Activated CD4-positive, alpha-beta T cell treated with anti-CD3 and anti-CD28 coated beads, Interleukin-2, amount 50 U/mL, for 16 hours (primary cell): ENCODE measurements around the gene MEF2D.
A peak's percentile ranks its signal among the peaks of the same experiment; 100 is the strongest.

ENCODE experiments used
- DNase-seq: peaks from one replicate; pipeline ENCODE4 v3.0.0-alpha.2; 2020

MEF2D gene

GRCh38 chr1:156523801-156524480 lies 23.4 kb upstream of the MEF2D start:
- no peak for DNase-seq

- DNase-seq = no peak
Measured at GRCh38 chr1:156522443-156522970, 21.9 kb upstream of the MEF2D start.

- no peak for DNase-seq
Measured at GRCh38 chr1:156517748-156518147, 17.2 kb upstream of the MEF2D start.

- DNase-seq = no peak
Measured at GRCh38 chr1:156516821-156517220, 16.2 kb upstream of the MEF2D start.

- DNase-seq = no peak
Measured at GRCh38 chr1:156515956-156516355, 15.4 kb upstream of the MEF2D start.

GRCh38 chr1:156513185-156513584 lies 12.6 kb upstream of the MEF2D start:
- no peak for DNase-seq

- peak; percentile 82 for DNase-seq
Measured at GRCh38 chr1:156511644-156512043, 11.1 kb upstream of the MEF2D start.

- DNase-seq = no peak
Measured at GRCh38 chr1:156510709-156511108, 10.1 kb upstream of the MEF2D start.

GRCh38 chr1:156509424-156510034 lies 9.0 kb upstream of the MEF2D start:
- DNase-seq = no peak

- no peak for DNase-seq
Measured at GRCh38 chr1:156508955-156509234, 8.3 kb upstream of the MEF2D start.

- no peak for DNase-seq
Measured at GRCh38 chr1:156508205-156508954, 7.8 kb upstream of the MEF2D start.

GRCh38 chr1:156506450-156506849 lies 5.9 kb upstream of the MEF2D start:
- DNase-seq = no peak

- DNase-seq = no peak
Measured at GRCh38 chr1:156505679-156506298, 5.2 kb upstream of the MEF2D start.

- DNase-seq = peak; percentile 98
Measured at GRCh38 chr1:156504821-156505678, 4.5 kb upstream of the MEF2D start.

GRCh38 chr1:156504438-156504813 lies 3.9 kb upstream of the MEF2D start:
- peak; percentile 29 for DNase-seq

- no peak for DNase-seq
Measured at GRCh38 chr1:156503698-156504437, 3.3 kb upstream of the MEF2D start.

GRCh38 chr1:156502894-156503697 lies 2.5 kb upstream of the MEF2D start:
- no peak for DNase-seq

- no peak for DNase-seq
Measured at GRCh38 chr1:156502391-156502893, 1.9 kb upstream of the MEF2D start.

GRCh38 chr1:156500793-156501506 lies 375 bp upstream of the MEF2D start:
- peak; percentile 93 for DNase-seq
